ENCODE measurements around the gene SLC35A4. TPM values are rescaled to one million over a fixed set of nuclear protein-coding genes. Genes with fewer than 3 reads are reported as not detected.

The SLC35A4 gene
- total and polyA plus RNA-seq, 2 of the 13 experiments (the other 11 are each of a cell fraction or from before 2014, with no cell fraction given), result 0.71 to 4.0 TPM

- TF ChIP-seq ZNF800 (CRISPR knock-in tag; IDR thresholded peaks at IDR 0.05) (0 out of 2 replicates have a peak, but pooled peaks have one; percentile 23), SP4 (CRISPR knock-in tag; IDR thresholded peaks at IDR 0.05) (no peak), SIX1 (CRISPR knock-in tag; IDR thresholded peaks at IDR 0.05; ENCODE audit: borderline replicate concordance) (peak; percentile 46; the same call in 1 of the 2 replicates), YEATS2 (CRISPR knock-in tag; IDR thresholded peaks at IDR 0.05; ENCODE audit: borderline replicate concordance) (no peak), SRSF4 (IDR thresholded peaks at IDR 0.05; ENCODE audit: low read depth, low read length, poor library complexity, severe bottlenecking) (no peak), AHR (CRISPR knock-in tag; IDR thresholded peaks at IDR 0.05) (no peak), ZFP36L2 (CRISPR knock-in tag; IDR thresholded peaks at IDR 0.05) (no peak), ZNF557 (CRISPR knock-in tag; IDR thresholded peaks at IDR 0.05) (no peak), ZNF703 (CRISPR knock-in tag; IDR thresholded peaks at IDR 0.05; ENCODE audit: borderline replicate concordance) (no peak), ZNF547 (CRISPR knock-in tag; IDR thresholded peaks at IDR 0.05) (no peak), HOXD1 (CRISPR knock-in tag; IDR thresholded peaks at IDR 0.05) (peak; percentile 70; the same call in 1 of the 2 replicates), MTF1 (CRISPR knock-in tag; IDR thresholded peaks at IDR 0.05) (no peak), ZNF7 (CRISPR knock-in tag; IDR thresholded peaks at IDR 0.05) (no peak), ZNF691 (CRISPR knock-in tag; IDR thresholded peaks at IDR 0.05; ENCODE audit: borderline replicate concordance, low read depth) (no peak), HOXA5 (CRISPR knock-in tag; IDR thresholded peaks at IDR 0.05) (peak; percentile 92), ZFP37 (CRISPR knock-in tag; IDR thresholded peaks at IDR 0.05; ENCODE audit: borderline replicate concordance) (no peak), SNAPC2 (CRISPR knock-in tag; IDR thresholded peaks at IDR 0.05) (no peak), AKNA (CRISPR knock-in tag; IDR thresholded peaks at IDR 0.05; ENCODE audit: borderline replicate concordance) (no peak), HOXA7 (CRISPR knock-in tag; IDR thresholded peaks at IDR 0.05) (no peak), EEA1 (CRISPR knock-in tag; IDR thresholded peaks at IDR 0.05; ENCODE audit: borderline replicate concordance) (no peak), ZNF614 (CRISPR knock-in tag; IDR thresholded peaks at IDR 0.05; ENCODE audit: borderline replicate concordance) (0 out of 2 replicates have a peak, but pooled peaks have one; percentile 37), HMG20A (CRISPR knock-in tag; IDR thresholded peaks at IDR 0.05; ENCODE audit: borderline replicate concordance) (peak; percentile 90), ZNF788 (CRISPR knock-in tag; IDR thresholded peaks at IDR 0.05; ENCODE audit: borderline replicate concordance) (no peak)
Measured at GRCh38 chr5:140607031-140607430, 42.4 kb downstream of the SLC35A4 start (continued).

Measured in HepG2 (cell line).